Right ventricle myocardium inferior (tissue), 1 donor: ENCODE data around the gene PCLAF. TPM values are rescaled to one million over a fixed set of nuclear protein-coding genes. Genes with fewer than 3 reads are reported as not detected.
"Not testable (repeated sequence)": the region's sequence is repeated elsewhere in the genome, so short reads cannot be mapped to it uniquely, and the experiment has no call there.

ENCODE experiments used
- ATAC-seq: fragments of 200-7000 bp; cut with Tn5 transposase; one replicate; pipeline ENCODE4 v1.9.1; 2020; ENCODE audit warnings: mild to moderate bottlenecking, moderate library complexity
- DNase-seq: peaks from one replicate; pipeline ENCODE4 v3.0.0; 2021; ENCODE audit errors: missing footprints
- intact Hi-C: fragments of 100-400 bp; cut with DNase I; formaldehyde crosslinking; loops from one replicate; pipeline ENCODE4 v1.11.0; 2022
- total RNA-seq: library from RNA; stranded (reverse); fragmentation: NEBNext Ultra II Directional; extraction: Animal tissue kit (Norgen Biotek cat#: 25700); gene quantifications from one replicate; pipeline ENCODE4 v1.2.1, GENCODE V29; 2021
- donor health status: DM: no; HTN: yes; CAD: no; lungs with severe emphysema.

Gene PCLAF
- total RNA-seq, 1 donor from 2014 or later, result 1.1 TPM

DNA sequence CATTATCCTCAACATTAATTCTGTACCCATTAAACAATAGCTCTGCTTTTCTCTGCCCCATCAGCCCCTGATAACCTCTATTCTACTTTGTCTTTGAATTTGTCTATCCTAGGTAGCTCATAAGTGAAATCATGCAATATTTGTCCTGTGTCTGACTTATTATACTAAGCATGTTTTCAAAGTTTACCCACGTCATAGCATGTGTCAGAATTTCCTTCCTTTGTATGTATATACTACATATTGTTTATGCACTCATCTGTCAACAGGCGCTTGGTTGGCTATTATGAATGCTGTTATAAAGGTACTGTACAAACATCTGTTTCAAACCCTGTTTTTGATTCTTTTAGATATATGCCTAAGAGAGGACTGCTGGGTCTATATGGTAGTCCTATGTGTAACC lies 43.5 kb downstream of the PCLAF start:
- DNase-seq (no peak), ATAC-seq (no peak)
- intact Hi-C loops, result no loop called here

DNA sequence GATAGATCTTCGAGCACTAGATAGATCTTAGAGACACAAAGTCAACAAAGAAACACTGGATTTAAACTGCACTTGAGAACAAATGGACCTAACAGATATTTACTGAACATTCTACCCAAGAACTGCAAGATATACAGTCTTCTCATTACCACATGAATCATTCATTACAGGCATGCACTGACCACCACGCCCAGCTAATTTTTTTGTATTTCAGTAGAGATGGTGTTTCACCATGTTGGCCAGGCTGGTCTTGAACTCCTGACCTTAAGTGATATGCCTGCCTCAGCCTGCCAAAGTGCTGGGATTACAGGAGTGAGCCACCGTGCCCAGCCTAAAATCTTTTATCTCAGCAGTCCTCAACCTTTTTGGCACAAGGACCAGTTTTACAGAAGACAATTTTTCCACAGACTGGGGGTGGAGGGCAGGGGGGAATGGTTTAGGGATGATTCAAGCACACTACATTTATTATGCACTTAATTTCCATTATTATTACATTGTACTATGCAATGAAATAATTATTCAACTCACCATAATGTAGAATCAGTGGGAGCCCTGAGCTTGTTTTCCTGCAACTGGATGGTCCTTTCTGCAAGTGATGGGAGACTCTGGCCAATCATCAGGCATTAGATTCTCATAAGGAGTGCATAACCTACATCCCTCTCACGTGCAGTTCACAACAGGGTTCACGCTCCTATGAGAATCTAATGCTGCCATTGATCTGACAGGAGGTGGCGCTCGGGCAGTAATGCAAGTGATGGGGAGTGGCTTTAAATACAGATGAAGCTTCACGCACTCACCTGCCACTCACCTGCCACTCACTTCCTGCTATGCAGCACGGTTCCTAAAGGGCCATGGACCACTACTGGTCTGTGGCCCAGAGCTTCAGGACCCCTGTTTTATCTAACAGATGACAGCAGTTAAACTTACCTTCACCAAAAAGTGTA lies 47.0 kb downstream of the PCLAF start:
- ATAC-seq, result no peak
- DNase-seq, result no peak
- intact Hi-C loops, result no loop called here

DNA sequence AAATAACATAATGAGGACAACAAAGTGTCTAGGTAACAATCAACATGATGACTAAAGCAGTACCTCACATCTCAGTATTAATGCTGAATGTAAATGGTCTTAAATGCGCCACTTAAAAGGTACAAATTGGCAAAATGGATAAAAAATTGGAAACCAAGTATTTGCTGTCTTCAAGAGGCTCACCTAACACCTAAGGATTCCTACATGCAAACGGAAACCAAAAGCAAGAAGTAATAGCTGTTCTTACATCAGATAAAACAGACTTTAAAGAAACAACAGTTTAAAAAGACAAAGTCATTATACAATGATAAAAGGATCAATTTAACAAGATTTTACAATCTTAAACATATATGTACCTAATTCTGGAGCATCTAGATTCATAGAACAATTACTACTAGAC lies 47.7 kb downstream of the PCLAF start:
- intact Hi-C loops, result no loop called here
- no peak for DNase-seq
- ATAC-seq, result no peak

DNA sequence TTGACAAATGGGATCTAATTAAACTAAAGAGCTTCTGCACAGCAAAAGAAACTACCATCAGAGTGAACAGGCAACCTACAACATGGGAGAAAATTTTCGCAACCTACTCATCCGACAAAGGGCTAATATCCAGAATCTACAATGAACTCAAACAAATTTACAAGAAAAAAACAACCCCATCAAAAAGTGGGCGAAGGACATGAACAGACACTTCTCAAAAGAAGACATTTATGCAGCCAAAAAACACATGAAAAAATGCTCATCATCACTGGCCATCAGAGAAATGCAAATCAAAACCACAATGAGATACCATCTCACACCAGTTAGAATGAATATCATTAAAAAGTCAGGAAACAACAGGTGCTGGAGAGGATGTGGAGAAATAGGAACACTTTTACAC lies 49.6 kb downstream of the PCLAF start:
- DNase-seq, intact Hi-C loops, ATAC-seq: not testable (repeated sequence)

DNA sequence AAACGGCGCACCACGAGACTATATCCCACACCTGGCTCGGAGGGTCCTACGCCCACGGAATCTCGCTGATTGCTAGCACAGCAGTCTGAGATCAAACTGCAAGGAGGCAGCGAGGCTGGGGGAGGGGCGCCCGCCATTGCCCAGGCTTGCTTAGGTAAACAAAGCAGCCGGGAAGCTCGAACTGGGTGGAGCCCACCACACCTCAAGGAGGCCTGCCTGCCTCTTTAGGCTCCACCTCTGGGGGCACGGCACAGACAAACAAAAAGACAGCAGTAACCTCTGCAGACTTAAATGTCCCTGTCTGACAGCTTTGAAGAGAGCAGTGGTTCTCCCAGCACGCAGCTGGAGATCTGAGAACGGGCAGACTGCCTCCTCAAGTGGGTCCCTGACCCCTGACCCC lies 54.3 kb downstream of the PCLAF start:
- DNase-seq, ATAC-seq, intact Hi-C loops: not testable (repeated sequence)

DNA sequence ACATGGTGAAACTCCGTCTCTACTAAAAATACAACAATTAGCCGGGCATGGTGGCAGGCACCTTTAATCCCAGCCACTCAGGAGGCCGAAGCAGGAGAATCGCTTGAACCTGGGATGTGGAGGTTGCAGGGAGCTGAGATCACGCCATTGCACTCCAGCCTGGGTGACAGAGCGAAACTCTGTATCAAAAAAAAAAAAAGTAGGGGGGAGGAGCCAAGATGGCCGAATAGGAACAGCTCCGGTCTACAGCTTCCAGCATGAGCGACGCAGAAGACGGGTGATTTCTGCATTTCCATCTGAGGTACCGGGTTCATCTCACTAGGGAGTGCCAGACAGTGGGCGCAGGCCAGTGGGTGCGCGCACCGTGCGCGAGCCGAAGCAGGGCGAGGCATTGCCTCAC lies 54.8 kb downstream of the PCLAF start:
- ATAC-seq, intact Hi-C loops: not testable (repeated sequence)

DNA sequence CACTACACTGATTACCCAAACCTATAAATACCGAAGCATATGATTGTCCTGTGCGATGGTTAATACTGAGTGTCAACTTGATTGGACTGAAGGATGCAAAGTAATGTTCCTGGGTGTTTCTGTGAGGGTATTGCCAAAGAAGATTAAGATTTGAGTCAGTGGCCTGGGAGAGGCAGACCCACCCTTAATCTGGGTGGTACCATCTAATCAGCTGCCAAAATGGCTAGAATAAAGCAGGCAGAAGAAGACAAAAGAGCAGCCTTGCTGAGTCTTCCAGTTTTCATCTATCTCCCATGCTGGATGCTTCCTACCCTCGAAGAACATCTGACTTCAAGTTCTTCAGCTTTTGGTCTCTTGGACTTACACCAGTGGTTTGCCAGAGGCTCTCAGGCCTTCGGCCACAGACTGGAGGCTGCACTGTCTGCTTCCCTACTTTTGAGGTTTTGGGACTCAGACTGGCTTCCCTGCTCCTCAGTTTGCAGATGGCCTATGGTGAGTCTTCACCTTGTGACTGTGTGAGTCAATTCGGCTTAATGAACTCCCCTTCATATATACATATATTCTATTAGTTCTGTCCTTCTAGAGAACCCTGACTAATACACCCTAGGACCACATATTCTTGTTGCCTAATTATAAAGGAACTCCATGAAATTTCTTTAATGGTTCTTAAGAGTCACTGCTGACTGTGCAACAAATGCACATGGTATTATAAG lies 56.9 kb downstream of the PCLAF start:
- intact Hi-C loops, result no loop called here
- ATAC-seq (no peak), DNase-seq (no peak)

More for the DNA sequence above, 54.8 kb downstream of the PCLAF start:
- not testable (repeated sequence) for DNase-seq

DNA sequence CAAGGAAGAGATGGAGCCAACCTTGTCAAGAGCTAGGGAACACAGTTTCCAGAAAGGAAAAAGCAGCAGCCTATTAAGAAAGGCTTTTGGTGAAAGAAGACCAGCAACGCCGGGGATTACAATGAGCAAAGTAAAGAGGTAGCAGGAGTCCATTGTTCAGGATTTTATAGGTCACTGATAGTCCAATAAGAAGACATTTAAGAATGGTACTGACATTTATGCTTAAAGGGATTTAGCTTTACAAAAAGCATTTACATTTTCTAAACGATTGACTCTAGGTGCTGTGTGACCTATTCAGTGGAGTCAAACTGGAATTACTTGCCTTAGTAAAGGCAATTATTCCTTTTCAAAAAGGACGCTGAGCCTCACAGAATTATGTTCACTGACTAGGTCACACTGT lies 66.0 kb downstream of the PCLAF start:
- intact Hi-C loops, result no loop called here
- DNase-seq (no peak), ATAC-seq (no peak)

DNA sequence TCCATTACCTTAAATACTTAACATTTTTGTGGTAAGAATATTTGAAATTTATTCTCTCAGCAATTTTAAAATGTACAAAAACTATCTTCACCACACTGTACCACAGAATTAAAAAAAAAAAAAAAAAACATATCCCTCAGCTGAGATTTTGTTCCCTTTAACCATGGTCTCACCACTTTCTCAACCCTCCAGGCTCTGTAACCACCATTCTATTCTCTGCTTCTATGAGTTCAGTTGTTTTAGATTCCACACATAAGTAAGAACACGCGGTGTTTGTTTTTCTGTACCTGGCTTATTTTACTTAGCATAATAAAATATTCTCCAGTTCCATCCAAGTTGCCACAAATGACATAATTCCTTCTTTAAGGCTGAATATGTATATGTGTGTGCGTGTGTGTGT lies 66.8 kb downstream of the PCLAF start:
- DNase-seq (no peak), ATAC-seq (no peak)
- intact Hi-C loops, result no loop called here

Other genes starting within 250 kb of the PCLAF start
- 7.4 TPM for gene SNX22, start 229.7 kb downstream of the PCLAF start, total RNA-seq
- 127 TPM for gene PPIB, start 218.4 kb downstream of the PCLAF start, total RNA-seq
- 5.5 TPM for gene CSNK1G1, start 25.3 kb downstream of the PCLAF start, total RNA-seq
- gene TRIP4, start 6.4 kb upstream of the PCLAF start, total RNA-seq, result 13.1 TPM
- 16.9 TPM for gene ZNF609, start 79.1 kb upstream of the PCLAF start, total RNA-seq